ENCODE data around the gene CBX4.

- no peak for TF ChIP-seq CTCF (conservative IDR thresholded peaks at IDR 0.05; ENCODE audit: low read depth, low read length)
- TF ChIP-seq EZH2 (IDR thresholded peaks at IDR 0.05; ENCODE audit: low read length, unreplicated experiment) = no peak
- no peak for TF ChIP-seq EZH2phosphoT487 (IDR thresholded peaks at IDR 0.05; ENCODE audit: borderline replicate concordance, low read length)
Observed at GRCh38 chr17:79887451-79887991, 48.3 kb upstream of the CBX4 start.

All from PC-3 (cell line).